HUES48 (cell line): ENCODE measurements around the gene NEK10.
"Not testable (repeated sequence)": the region's sequence is repeated elsewhere in the genome, so short reads cannot be mapped to it uniquely, and the experiment has no call there.

ENCODE experiments used
- H3K27ac ChIP-seq: one replicate; pipeline ENCODE4 v1.7.0; 2013; ENCODE audit warnings: low read depth, low read length, inconsistent platforms
- H3K27me3 ChIP-seq: 2 replicates; pipeline ENCODE4 v1.6.1; 2013; ENCODE audit warnings: mild to moderate bottlenecking, low read length; ENCODE audit not compliant: control insufficient read depth, insufficient read depth
- H3K36me3 ChIP-seq: 2 replicates; pipeline ENCODE4 v1.6.1; 2013; ENCODE audit warnings: low read length; ENCODE audit not compliant: control insufficient read depth, insufficient read depth
- H3K4me1 ChIP-seq: 2 replicates; pipeline ENCODE4 v1.6.1; 2013; ENCODE audit warnings: mild to moderate bottlenecking, low read length; ENCODE audit not compliant: control insufficient read depth, insufficient read depth
- H3K4me3 ChIP-seq: 2 replicates; pipeline ENCODE4 v1.5.1; 2013; ENCODE audit warnings: mild to moderate bottlenecking, low read depth, low read length
- H3K9ac ChIP-seq: 2 replicates; pipeline ENCODE4 v1.6.1; 2013; ENCODE audit warnings: mild to moderate bottlenecking, low read depth, low read length, moderate library complexity
- H3K9me3 ChIP-seq: 2 replicates; pipeline ENCODE4 v1.6.1; 2013; ENCODE audit warnings: low read length; ENCODE audit not compliant: control insufficient read depth, insufficient read depth

The NEK10 gene, protein sequence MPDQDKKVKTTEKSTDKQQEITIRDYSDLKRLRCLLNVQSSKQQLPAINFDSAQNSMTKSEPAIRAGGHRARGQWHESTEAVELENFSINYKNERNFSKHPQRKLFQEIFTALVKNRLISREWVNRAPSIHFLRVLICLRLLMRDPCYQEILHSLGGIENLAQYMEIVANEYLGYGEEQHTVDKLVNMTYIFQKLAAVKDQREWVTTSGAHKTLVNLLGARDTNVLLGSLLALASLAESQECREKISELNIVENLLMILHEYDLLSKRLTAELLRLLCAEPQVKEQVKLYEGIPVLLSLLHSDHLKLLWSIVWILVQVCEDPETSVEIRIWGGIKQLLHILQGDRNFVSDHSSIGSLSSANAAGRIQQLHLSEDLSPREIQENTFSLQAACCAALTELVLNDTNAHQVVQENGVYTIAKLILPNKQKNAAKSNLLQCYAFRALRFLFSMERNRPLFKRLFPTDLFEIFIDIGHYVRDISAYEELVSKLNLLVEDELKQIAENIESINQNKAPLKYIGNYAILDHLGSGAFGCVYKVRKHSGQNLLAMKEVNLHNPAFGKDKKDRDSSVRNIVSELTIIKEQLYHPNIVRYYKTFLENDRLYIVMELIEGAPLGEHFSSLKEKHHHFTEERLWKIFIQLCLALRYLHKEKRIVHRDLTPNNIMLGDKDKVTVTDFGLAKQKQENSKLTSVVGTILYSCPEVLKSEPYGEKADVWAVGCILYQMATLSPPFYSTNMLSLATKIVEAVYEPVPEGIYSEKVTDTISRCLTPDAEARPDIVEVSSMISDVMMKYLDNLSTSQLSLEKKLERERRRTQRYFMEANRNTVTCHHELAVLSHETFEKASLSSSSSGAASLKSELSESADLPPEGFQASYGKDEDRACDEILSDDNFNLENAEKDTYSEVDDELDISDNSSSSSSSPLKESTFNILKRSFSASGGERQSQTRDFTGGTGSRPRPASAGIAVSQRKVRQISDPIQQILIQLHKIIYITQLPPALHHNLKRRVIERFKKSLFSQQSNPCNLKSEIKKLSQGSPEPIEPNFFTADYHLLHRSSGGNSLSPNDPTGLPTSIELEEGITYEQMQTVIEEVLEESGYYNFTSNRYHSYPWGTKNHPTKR

DNA sequence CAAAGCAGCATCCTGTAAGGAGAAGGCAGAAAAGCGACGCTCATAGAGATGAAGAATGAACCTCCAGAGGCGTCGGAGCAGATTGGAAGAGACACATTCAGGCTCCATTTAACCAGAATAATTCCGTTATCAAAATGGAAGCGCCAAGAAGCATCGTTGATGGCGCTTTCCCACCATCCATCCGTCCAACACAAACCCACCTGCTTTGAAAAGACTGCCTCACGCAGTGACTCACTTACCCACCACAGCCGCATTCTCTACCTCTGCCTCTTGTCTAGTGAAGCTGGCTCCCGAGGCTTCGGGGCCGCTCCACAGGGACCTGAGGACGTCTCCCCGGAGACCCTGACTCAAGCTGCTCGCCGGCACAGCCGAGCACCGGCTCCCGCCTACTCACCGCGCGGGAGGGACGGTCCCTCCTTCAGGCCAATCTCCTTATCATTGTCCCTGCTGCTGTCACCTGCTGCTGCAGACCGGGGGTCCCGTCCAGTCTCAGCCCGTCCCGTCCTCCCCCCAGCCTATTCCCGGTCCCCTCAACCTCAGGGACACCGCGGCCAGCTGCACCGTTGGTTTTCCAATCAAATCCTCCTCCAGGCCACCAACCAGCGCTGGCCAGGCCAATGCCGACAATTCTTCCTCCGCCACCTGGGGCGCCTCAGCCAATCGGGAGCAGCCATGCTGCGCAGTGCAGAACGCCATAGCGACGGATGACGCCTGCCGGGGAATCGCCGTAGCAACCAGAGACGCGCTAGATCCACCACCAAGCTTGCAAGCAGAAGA is at the start of gene NEK10:
Gene NEK10 (minus strand): TSS at position 553 of the 777 bp plus-strand sequence. CDS start 16,501 bp downstream, outside the sequence.
- Histone ChIP-seq H3K27me3 (peaks cover 5% of the 10 kb centered on the region; the same call in 1 of the 2 replicates), H3K36me3 (peaks cover 7% of the 10 kb centered on the region; the same call in 1 of the 2 replicates), H3K27ac (no peak within 1 kb of the TSS), H3K9ac (no peak within 1 kb of the TSS), H3K9me3 (no peaks in the 10 kb centered on the region), H3K4me3 (peak within 1 kb of the TSS; percentile 83), H3K4me1 (peaks cover 9% of the 10 kb centered on the region; the same call in 1 of the 2 replicates)

- Histone ChIP-seq H3K27me3 (no peaks in the 10 kb centered on the region), H3K27ac (no peak overlapping the region), H3K4me1 (peaks cover 4% of the 10 kb centered on the region; the same call in 1 of the 2 replicates), H3K9me3 (no peaks in the 10 kb centered on the region), H3K4me3 (no peak overlapping the region), H3K9ac (no peak overlapping the region), H3K36me3 (peaks cover 78% of the 10 kb centered on the region)
Measured at GRCh38 chr3:27415202-27415601, 46.0 kb upstream of the NEK10 start.

DNA sequence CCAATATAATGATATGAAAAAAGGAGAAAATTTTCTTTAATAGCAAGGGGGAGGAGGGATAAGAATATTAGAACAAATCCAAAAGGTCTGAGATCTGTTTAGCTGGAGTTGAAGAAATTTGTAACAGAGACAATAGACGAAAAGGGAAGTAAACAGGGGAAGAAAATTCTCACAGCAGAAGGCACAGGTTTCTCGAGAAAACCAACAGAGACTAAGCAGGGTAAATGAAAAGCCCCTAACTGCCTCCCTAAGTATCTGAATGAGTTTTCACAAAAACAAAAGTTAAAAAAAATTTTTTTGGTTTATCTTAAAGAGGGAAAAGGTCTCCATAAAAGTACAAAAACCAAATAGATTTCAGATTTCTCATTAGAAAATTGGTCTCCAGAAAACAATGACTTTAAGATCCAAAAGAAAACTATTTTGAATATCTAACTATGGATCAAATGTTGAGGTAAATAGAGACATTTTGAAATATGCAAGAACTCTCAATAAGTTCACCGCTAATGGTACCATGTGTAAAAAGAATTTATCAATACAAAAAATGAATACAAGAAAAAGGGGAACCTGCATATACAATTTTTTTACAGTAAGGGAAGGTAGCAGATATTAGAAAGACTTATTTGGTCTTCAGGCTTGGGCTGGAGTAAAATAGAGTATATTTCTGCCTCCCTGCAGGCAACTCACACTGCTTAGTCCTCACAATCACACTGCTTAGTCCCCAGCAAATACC is 23.9 kb upstream of the NEK10 start:
- no peak overlapping the region for H3K9ac ChIP-seq
- no peaks in the 10 kb centered on the region for H3K27me3 ChIP-seq
- peaks cover 90% of the 10 kb centered on the region for H3K36me3 ChIP-seq
- H3K4me3 ChIP-seq: no peak overlapping the region
- H3K9me3 ChIP-seq: no peaks in the 10 kb centered on the region
- H3K27ac ChIP-seq: no peak overlapping the region
- no peaks in the 10 kb centered on the region for H3K4me1 ChIP-seq

DNA sequence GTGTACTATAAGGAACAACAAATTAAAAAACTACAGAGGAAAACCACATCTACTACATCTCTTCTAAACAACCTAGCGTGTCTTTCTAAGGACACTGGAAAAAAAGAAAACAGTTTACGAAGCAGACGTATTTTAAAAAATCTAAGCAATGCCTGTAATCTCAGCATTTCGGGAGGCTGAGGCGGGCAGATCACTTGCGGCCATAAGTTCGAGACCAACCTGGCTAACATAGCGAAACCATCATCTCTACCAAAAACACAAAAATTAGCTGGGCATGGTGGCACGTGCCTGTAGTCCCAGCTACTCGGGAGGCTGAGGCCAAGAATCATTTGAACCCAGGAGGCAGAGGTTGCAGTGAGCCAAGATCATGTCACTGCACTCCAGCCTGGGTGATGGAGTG is 23.2 kb upstream of the NEK10 start:
- H3K4me3 ChIP-seq, H3K4me1 ChIP-seq, H3K27ac ChIP-seq, H3K27me3 ChIP-seq, H3K9ac ChIP-seq, H3K9me3 ChIP-seq: not testable (repeated sequence)
- H3K36me3 ChIP-seq: peaks cover 87% of the 10 kb centered on the region

DNA sequence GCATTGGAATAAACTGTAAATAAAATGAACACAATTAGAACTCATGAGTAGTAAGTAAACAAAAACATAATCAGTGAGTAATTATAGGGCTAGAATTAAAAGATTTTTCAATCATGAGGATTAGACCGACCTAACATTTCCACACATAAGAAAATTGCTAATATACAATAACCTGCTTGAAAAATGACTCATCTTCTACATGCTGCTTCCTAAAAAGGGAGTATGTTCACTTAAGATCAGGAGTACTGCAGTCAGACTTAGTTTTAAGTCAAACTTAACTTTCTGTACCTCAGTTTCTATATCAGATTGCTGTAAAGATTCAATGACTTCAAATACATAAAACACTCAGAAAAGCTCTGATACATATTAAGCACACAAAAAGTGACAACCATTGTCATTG is 22.6 kb upstream of the NEK10 start:
- H3K36me3 ChIP-seq: peaks cover 87% of the 10 kb centered on the region
- no peaks in the 10 kb centered on the region for H3K9me3 ChIP-seq
- no peak overlapping the region for H3K4me3 ChIP-seq
- no peak overlapping the region for H3K27ac ChIP-seq
- H3K9ac ChIP-seq: no peak overlapping the region
- H3K27me3 ChIP-seq: no peaks in the 10 kb centered on the region
- H3K4me1 ChIP-seq: no peaks in the 10 kb centered on the region

GRCh38 chr3:27387625-27388024 is 18.4 kb upstream of the NEK10 start:
- H3K36me3 ChIP-seq: peaks cover 92% of the 10 kb centered on the region
- H3K27ac ChIP-seq: peak overlapping the region; percentile 3
- H3K9ac ChIP-seq: no peak overlapping the region
- H3K4me1 ChIP-seq: no peaks in the 10 kb centered on the region
- H3K9me3 ChIP-seq: no peaks in the 10 kb centered on the region
- no peaks in the 10 kb centered on the region for H3K27me3 ChIP-seq
- no peak overlapping the region for H3K4me3 ChIP-seq

DNA sequence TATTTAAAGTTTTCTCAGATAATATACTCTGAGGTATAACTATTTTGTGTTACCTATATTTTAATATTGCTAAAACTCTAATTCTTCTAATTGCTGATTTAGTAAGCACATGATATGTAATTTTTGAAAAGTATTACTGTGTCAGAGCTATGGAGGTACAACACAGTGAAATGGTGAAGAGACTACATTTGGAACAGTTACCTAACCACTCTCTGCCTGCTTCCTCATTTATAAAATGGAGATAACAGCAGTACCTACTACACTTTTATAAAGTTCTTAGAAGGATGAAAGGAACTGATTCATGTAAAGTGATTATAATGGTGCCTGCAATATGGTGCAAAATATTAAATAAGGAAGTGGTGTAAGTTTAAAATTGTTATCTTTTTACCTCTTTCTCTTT is 16.3 kb upstream of the NEK10 start:
- H3K4me3 ChIP-seq: no peak overlapping the region
- H3K4me1 ChIP-seq: no peaks in the 10 kb centered on the region
- H3K27me3 ChIP-seq: no peaks in the 10 kb centered on the region
- H3K9ac ChIP-seq: no peak overlapping the region
- H3K27ac ChIP-seq: no peak overlapping the region
- peaks cover 92% of the 10 kb centered on the region for H3K36me3 ChIP-seq
- H3K9me3 ChIP-seq: no peaks in the 10 kb centered on the region

DNA sequence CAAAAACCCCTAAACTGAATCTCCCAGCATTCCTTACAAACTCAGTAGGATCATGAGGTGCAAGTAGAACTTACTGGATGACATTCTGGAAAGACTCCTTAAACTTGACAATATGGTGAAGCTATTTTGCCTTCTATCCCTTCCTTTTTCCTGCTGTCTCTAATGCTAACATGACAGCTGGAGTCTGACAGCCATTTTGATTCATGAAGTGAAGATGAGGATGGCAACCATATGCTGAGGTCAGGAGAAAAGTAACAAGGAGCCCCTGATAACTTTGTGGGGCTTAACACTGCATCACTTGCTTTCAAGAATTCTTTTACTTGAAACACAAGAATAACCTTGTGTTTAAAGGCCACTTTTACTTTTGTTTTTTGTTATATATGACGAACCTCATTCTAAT is 15.0 kb upstream of the NEK10 start:
- H3K4me1 ChIP-seq: no peaks in the 10 kb centered on the region
- peaks cover 91% of the 10 kb centered on the region for H3K36me3 ChIP-seq
- H3K4me3 ChIP-seq: no peak overlapping the region
- no peak overlapping the region for H3K27ac ChIP-seq
- H3K9me3 ChIP-seq: no peaks in the 10 kb centered on the region
- H3K27me3 ChIP-seq: no peaks in the 10 kb centered on the region
- no peak overlapping the region for H3K9ac ChIP-seq

- H3K4me3 ChIP-seq: no peak overlapping the region
- H3K36me3 ChIP-seq: peaks cover 87% of the 10 kb centered on the region
- no peak overlapping the region for H3K9ac ChIP-seq
- no peaks in the 10 kb centered on the region for H3K27me3 ChIP-seq
- no peaks in the 10 kb centered on the region for H3K9me3 ChIP-seq
- no peaks in the 10 kb centered on the region for H3K4me1 ChIP-seq
- H3K27ac ChIP-seq: no peak overlapping the region
Measured at GRCh38 chr3:27380433-27381357, 11.5 kb upstream of the NEK10 start.
